ENCODE results near the gene TSPAN6.

The TSPAN6 gene, protein sequence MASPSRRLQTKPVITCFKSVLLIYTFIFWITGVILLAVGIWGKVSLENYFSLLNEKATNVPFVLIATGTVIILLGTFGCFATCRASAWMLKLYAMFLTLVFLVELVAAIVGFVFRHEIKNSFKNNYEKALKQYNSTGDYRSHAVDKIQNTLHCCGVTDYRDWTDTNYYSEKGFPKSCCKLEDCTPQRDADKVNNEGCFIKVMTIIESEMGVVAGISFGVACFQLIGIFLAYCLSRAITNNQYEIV
- 0.35 to 0.97 (median 0.86) reads per million in 3 donors for total RNA-seq

DNA sequence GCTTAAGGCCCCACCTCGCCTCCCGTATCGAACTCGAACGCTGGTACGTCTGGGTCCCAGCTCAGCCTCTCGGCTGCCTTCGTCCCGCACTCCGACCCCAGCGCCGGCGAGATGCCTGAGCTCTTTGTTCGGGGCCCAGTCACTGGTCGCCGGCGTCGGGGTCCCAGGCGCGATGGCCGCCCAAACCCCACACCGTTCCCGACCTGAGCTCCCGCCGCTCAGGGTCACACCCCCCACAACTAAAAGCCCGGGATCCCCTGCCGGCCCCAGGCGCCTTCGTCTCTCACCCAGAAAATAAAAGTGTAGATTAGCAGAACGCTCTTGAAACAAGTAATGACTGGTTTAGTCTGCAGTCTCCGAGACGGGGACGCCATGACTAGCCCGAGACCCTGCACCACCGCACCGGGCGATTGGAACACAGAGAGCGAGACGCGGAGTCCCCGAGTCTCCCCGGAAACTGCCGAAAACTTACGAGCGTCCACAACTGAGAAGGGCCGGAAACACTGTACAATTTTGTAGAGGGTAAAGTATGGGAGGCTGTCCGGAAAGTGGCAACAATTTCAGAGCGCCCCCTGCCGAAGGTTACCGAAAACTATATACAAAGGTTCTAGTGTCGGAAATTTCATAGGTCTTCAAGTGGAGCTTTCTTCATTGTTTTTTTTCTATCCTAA, at the start of gene TSPAN6:
Gene TSPAN6 (minus strand): TSS at position 486 of the 671 bp plus-strand sequence. CDS start 112 bp downstream, at position 374.
- Histone ChIP-seq H3K4me1 (ENCODE audit: control insufficient read depth, insufficient read depth, low read length, poor library complexity, severe bottlenecking) (no peaks in the 10 kb centered on the region), H3K4me3 (ENCODE audit: insufficient read depth, low read depth, low read length, poor library complexity, severe bottlenecking) (peak within 1 kb of the TSS; percentile 47), H3K27me3 (replicated peaks; ENCODE audit: control insufficient read depth, insufficient read depth, low read length, poor library complexity, severe bottlenecking) (no peaks in the 10 kb centered on the region), H3K27ac (ENCODE audit: insufficient read depth, low read length, poor library complexity, severe bottlenecking) (peak within 1 kb of the TSS; percentile 37), H3K9me3 (ENCODE audit: control insufficient read depth, low read length) (no peaks in the 10 kb centered on the region), H3K36me3 (ENCODE audit: control insufficient read depth, insufficient read depth, low read length) (no peaks in the 10 kb centered on the region)
- peak; percentile 7 to 59 (median 54) for DNase-seq

DNA sequence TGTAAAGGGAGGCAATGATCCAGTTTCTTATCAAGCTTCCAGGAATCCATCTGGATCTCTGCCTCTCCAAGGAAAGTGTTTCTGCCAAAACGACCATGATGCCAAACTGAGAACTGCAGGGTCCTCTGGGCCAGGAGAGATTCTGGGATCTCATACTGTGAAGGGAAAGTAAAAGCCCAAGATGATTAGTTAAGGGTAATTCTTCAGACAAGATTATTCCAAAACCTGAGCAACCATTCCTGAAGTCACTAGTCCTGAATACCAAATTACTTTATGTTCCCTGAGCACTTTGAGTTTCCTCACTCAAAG, 49.3 kb upstream of the TSPAN6 start:
- H3K36me3 ChIP-seq (ENCODE audit: control insufficient read depth, insufficient read depth, low read length), result no peaks in the 10 kb centered on the region
- no peak overlapping the region for H3K4me3 ChIP-seq (ENCODE audit: insufficient read depth, low read depth, low read length, poor library complexity, severe bottlenecking)
- H3K27ac ChIP-seq (ENCODE audit: insufficient read depth, low read length, poor library complexity, severe bottlenecking), result no peak overlapping the region
- H3K4me1 ChIP-seq (ENCODE audit: control insufficient read depth, insufficient read depth, low read length, poor library complexity, severe bottlenecking), result no peaks in the 10 kb centered on the region
- no peaks in the 10 kb centered on the region for H3K9me3 ChIP-seq (ENCODE audit: control insufficient read depth, low read length)
- no peak for DNase-seq
- H3K27me3 ChIP-seq (replicated peaks; ENCODE audit: control insufficient read depth, insufficient read depth, low read length, poor library complexity, severe bottlenecking), result no peaks in the 10 kb centered on the region

DNA sequence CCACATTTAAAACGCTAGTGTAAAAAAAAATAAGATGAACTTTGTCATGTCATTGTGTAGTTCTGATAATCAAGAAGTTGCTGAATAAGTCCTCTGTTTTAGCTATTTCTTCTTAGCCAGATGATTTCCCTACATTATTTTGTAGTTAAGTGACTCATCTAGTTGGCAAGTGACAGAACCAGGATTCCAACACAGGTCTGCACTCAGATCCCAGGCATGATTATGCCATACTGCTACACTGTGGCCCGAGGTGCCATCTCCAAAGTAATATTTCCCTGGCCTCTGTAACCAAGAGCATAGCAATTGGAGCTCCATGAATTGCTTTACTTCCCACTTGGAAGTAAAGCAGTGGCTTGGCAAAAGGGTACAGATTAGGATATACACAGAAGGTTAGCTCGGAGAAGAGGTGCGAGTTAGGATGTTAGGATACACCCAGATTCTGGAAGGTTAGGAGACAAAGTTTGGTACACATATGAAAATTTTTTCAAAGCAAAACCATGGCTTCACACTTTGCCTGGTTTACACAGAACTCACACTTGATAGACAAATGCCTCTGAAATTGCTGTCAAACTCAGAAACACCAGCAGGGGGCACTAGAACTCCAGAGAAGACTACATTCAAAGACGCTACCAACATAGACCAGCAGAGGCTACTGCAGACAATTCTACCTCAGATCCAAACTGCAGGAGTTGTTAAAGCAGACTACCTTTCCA, 48.8 kb upstream of the TSPAN6 start:
- Histone ChIP-seq H3K27ac (ENCODE audit: insufficient read depth, low read length, poor library complexity, severe bottlenecking) (no peak overlapping the region), H3K4me3 (ENCODE audit: insufficient read depth, low read depth, low read length, poor library complexity, severe bottlenecking) (no peak overlapping the region), H3K27me3 (replicated peaks; ENCODE audit: control insufficient read depth, insufficient read depth, low read length, poor library complexity, severe bottlenecking) (no peaks in the 10 kb centered on the region), H3K9me3 (ENCODE audit: control insufficient read depth, low read length) (no peaks in the 10 kb centered on the region), H3K4me1 (ENCODE audit: control insufficient read depth, insufficient read depth, low read length, poor library complexity, severe bottlenecking) (no peaks in the 10 kb centered on the region), H3K36me3 (ENCODE audit: control insufficient read depth, insufficient read depth, low read length) (no peaks in the 10 kb centered on the region)
- peak; percentile 9 to 47 (median 17) for DNase-seq

DNA sequence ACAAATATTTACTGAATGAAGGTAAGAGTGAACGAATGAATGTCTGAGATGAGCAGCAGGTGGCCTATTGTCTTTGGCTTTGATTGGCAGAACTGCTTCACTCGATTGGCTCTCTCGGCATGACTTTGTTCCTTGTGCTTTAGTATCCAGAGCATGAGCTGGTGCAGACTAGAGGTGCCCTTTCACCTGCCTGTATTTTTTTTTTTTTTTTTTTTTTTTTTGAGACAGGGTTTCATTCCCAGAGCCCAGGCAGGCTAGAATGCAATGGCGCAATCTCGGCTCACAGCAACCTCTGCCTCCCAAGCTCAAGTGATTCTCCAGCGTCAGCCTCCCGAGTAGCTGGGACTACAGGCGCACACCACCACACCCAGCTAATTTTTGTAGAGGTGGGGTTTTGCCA, 46.3 kb upstream of the TSPAN6 start:
- DNase-seq, result no peak
- Histone ChIP-seq H3K27me3 (replicated peaks; ENCODE audit: control insufficient read depth, insufficient read depth, low read length, poor library complexity, severe bottlenecking) (no peaks in the 10 kb centered on the region), H3K4me1 (ENCODE audit: control insufficient read depth, insufficient read depth, low read length, poor library complexity, severe bottlenecking) (no peaks in the 10 kb centered on the region), H3K27ac (ENCODE audit: insufficient read depth, low read length, poor library complexity, severe bottlenecking) (no peak overlapping the region), H3K36me3 (ENCODE audit: control insufficient read depth, insufficient read depth, low read length) (no peaks in the 10 kb centered on the region), H3K4me3 (ENCODE audit: insufficient read depth, low read depth, low read length, poor library complexity, severe bottlenecking) (no peak overlapping the region), H3K9me3 (ENCODE audit: control insufficient read depth, low read length) (no peaks in the 10 kb centered on the region)

DNA sequence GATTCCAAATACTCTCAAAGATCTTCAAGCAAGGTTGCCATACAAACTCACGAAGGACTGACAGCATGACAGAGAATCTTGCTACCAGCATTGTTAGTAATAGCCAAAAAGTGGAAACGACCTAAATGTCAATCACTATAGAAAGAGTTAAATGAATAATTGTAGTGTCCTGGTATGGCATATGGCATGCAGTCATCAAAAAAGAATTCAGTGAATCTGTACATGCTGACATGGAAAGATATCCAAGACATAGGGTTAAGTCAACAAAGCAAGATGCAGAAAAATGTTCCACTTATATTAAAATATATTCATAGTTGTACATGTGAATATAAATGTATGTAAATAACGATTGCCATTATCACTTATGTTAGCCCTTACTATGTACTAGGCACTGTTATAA, 45.0 kb upstream of the TSPAN6 start:
- H3K36me3 ChIP-seq (ENCODE audit: control insufficient read depth, insufficient read depth, low read length), result no peaks in the 10 kb centered on the region
- no peak for DNase-seq
- H3K27ac ChIP-seq (ENCODE audit: insufficient read depth, low read length, poor library complexity, severe bottlenecking), result no peak overlapping the region
- no peaks in the 10 kb centered on the region for H3K9me3 ChIP-seq (ENCODE audit: control insufficient read depth, low read length)
- no peak overlapping the region for H3K4me3 ChIP-seq (ENCODE audit: insufficient read depth, low read depth, low read length, poor library complexity, severe bottlenecking)
- no peaks in the 10 kb centered on the region for H3K4me1 ChIP-seq (ENCODE audit: control insufficient read depth, insufficient read depth, low read length, poor library complexity, severe bottlenecking)
- H3K27me3 ChIP-seq (replicated peaks; ENCODE audit: control insufficient read depth, insufficient read depth, low read length, poor library complexity, severe bottlenecking), result no peaks in the 10 kb centered on the region

DNA sequence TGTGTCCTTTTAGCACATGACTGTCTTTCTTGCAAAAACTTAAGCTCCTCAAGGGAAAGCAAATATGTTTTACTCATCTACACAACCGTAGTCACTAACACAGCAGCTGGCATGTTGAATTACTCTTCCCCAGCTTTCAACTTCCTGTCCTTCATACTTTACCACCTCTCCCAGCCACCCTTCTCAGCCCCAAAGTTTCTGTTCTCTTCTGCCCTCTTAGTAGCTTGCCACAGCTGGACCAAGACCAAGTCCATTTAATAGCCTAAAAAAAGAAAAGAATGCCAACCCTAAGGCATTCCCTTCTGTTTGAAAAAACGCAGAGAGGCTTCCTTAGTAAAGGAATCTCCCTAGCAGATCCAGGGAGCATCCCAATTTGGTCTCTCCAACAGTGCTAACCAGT, 44.1 kb upstream of the TSPAN6 start:
- Histone ChIP-seq H3K27me3 (replicated peaks; ENCODE audit: control insufficient read depth, insufficient read depth, low read length, poor library complexity, severe bottlenecking) (no peaks in the 10 kb centered on the region), H3K9me3 (ENCODE audit: control insufficient read depth, low read length) (no peaks in the 10 kb centered on the region), H3K4me1 (ENCODE audit: control insufficient read depth, insufficient read depth, low read length, poor library complexity, severe bottlenecking) (no peaks in the 10 kb centered on the region), H3K36me3 (ENCODE audit: control insufficient read depth, insufficient read depth, low read length) (no peaks in the 10 kb centered on the region), H3K27ac (ENCODE audit: insufficient read depth, low read length, poor library complexity, severe bottlenecking) (no peak overlapping the region), H3K4me3 (ENCODE audit: insufficient read depth, low read depth, low read length, poor library complexity, severe bottlenecking) (no peak overlapping the region)
- no peak for DNase-seq

DNA sequence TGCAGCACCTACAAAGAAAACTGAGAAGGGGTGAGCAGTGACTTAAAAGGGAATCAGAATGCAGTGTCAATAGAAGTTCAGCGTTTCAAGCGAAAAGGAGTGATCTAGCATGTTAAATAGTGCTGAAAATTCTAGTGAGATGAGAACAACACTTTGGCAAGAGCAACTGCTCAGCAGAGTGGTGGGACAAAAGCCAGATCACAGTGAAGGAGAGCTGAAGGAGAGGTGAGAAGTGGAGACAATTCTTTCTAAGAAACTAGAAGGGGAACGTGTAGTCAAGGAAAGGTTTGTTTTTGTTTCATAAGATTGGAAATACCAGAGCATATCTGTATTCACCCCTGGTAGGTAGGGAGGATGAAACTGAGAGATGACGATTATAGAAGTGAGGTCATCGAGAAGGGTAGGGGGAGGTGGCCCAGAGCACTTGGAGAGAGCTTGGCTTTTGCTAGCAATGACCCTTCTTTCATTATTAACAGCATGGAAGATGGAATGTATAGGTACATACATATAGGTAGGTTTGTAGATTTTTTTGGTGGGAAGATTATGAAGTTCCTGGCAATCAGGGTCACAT, 41.1 kb upstream of the TSPAN6 start:
- DNase-seq, result no peak
- Histone ChIP-seq H3K36me3 (ENCODE audit: control insufficient read depth, insufficient read depth, low read length) (no peaks in the 10 kb centered on the region), H3K27me3 (replicated peaks; ENCODE audit: control insufficient read depth, insufficient read depth, low read length, poor library complexity, severe bottlenecking) (no peaks in the 10 kb centered on the region), H3K9me3 (ENCODE audit: control insufficient read depth, low read length) (no peaks in the 10 kb centered on the region), H3K4me1 (ENCODE audit: control insufficient read depth, insufficient read depth, low read length, poor library complexity, severe bottlenecking) (no peaks in the 10 kb centered on the region), H3K4me3 (ENCODE audit: insufficient read depth, low read depth, low read length, poor library complexity, severe bottlenecking) (no peak overlapping the region), H3K27ac (ENCODE audit: insufficient read depth, low read length, poor library complexity, severe bottlenecking) (no peak overlapping the region)

DNA sequence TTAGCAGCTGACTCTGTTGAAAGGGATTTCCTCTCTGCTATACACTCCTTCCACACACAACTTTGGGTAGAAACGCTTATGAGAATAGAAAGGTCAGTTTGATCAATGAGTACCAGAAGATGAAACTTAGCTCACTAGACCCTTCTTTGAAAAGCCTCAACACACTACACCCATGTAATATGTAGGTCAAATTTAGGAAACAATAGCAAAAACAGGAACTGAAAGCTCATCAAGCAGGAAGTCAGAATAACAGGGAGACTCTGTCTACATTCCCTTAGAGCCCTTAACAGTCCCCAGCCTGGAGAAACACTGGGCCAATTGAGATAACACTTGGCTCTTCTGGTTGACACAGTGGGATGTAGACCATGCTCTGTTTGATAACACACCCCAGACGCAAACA, 38.1 kb upstream of the TSPAN6 start:
- Histone ChIP-seq H3K4me3 (ENCODE audit: insufficient read depth, low read depth, low read length, poor library complexity, severe bottlenecking) (no peak overlapping the region), H3K9me3 (ENCODE audit: control insufficient read depth, low read length) (no peaks in the 10 kb centered on the region), H3K27ac (ENCODE audit: insufficient read depth, low read length, poor library complexity, severe bottlenecking) (no peak overlapping the region), H3K4me1 (ENCODE audit: control insufficient read depth, insufficient read depth, low read length, poor library complexity, severe bottlenecking) (no peaks in the 10 kb centered on the region), H3K27me3 (replicated peaks; ENCODE audit: control insufficient read depth, insufficient read depth, low read length, poor library complexity, severe bottlenecking) (no peaks in the 10 kb centered on the region), H3K36me3 (ENCODE audit: control insufficient read depth, insufficient read depth, low read length) (no peaks in the 10 kb centered on the region)
- no peak for DNase-seq

DNA sequence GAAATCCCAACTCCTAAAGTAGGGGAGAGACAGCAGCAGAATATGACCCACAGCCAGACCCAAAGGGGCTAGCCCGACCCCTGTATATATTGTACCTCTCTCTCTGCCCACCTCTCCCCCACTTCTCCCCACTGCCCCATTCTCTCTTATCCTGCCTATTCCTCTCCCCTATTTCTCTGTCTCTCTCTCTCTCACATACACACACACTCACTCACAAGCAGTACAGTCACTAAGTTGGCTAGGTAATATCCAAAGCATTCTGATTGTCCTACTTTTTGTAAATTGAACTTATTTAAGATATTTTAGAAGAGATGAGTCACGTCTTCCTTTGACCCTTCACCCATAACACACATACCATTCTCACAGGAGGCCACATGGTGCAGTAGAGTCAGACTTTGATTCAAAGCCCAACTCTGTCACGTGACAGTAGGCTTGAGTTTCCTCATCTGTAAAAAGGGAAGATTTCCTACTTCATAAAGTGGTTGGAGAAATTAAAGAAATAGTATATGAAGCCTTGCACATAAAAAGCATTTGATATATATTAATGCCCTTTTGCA, 36.9 kb upstream of the TSPAN6 start:
- no peaks in the 10 kb centered on the region for H3K36me3 ChIP-seq (ENCODE audit: control insufficient read depth, insufficient read depth, low read length)
- no peaks in the 10 kb centered on the region for H3K4me1 ChIP-seq (ENCODE audit: control insufficient read depth, insufficient read depth, low read length, poor library complexity, severe bottlenecking)
- no peak for DNase-seq
- no peak overlapping the region for H3K4me3 ChIP-seq (ENCODE audit: insufficient read depth, low read depth, low read length, poor library complexity, severe bottlenecking)
- no peak overlapping the region for H3K27ac ChIP-seq (ENCODE audit: insufficient read depth, low read length, poor library complexity, severe bottlenecking)
- H3K9me3 ChIP-seq (ENCODE audit: control insufficient read depth, low read length), result no peaks in the 10 kb centered on the region
- H3K27me3 ChIP-seq (replicated peaks; ENCODE audit: control insufficient read depth, insufficient read depth, low read length, poor library complexity, severe bottlenecking), result no peaks in the 10 kb centered on the region

DNA sequence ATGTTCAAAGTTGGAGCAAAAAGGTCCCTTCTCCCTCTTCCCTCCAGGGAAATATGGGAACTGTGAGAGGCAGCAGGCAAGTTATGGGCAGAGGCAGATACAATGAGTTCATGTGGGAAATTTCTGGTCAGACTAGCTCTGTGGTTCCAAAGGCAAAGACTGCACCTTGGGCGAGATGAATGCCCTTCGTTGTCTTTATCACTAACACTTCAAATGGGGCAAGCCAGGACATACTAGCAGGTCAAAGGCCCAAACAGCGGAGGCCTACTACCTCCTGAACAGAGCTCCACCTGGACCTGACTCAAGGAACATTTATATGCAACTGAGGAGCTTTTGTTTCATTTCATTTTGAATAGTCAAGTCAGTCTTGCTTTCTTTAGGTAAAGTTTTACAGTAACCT, 36.4 kb upstream of the TSPAN6 start:
- Histone ChIP-seq H3K4me1 (ENCODE audit: control insufficient read depth, insufficient read depth, low read length, poor library complexity, severe bottlenecking) (no peaks in the 10 kb centered on the region), H3K27ac (ENCODE audit: insufficient read depth, low read length, poor library complexity, severe bottlenecking) (no peak overlapping the region)

More for the DNA sequence above, 36.4 kb upstream of the TSPAN6 start:
- no peak for DNase-seq
- Histone ChIP-seq H3K9me3 (ENCODE audit: control insufficient read depth, low read length) (no peaks in the 10 kb centered on the region), H3K4me3 (ENCODE audit: insufficient read depth, low read depth, low read length, poor library complexity, severe bottlenecking) (no peak overlapping the region), H3K36me3 (ENCODE audit: control insufficient read depth, insufficient read depth, low read length) (no peaks in the 10 kb centered on the region), H3K27me3 (replicated peaks; ENCODE audit: control insufficient read depth, insufficient read depth, low read length, poor library complexity, severe bottlenecking) (no peaks in the 10 kb centered on the region)

Measured in effector memory CD4-positive, alpha-beta T cell (primary cell).